KMS-11 (cell line): ENCODE data around the gene ZSCAN21.

Experiments used
- H2AFZ ChIP-seq: fragments of 200-600 bp; sonication (generic); 2 replicates; pipeline ENCODE4 v1.6.1; 2016; ENCODE audit warnings: antibody characterized with exemption, mixed run types, low read depth
- H3K27ac ChIP-seq: fragments of 200-600 bp; sonication (generic); 2 replicates; pipeline ENCODE4 v1.6.1; 2016; ENCODE audit warnings: mild to moderate bottlenecking, mixed run types
- H3K27me3 ChIP-seq: fragments of 200-600 bp; sonication (generic); 2 replicates; pipeline ENCODE4 v1.6.1; 2017; ENCODE audit warnings: mild to moderate bottlenecking, low read depth, mixed run types, moderate library complexity; ENCODE audit not compliant: insufficient read depth
- H3K36me3 ChIP-seq: fragments of 200-600 bp; sonication (generic); 2 replicates; pipeline ENCODE4 v1.6.1; 2017; ENCODE audit warnings: mild to moderate bottlenecking, mixed run types; ENCODE audit not compliant: insufficient read depth
- H3K4me1 ChIP-seq: fragments of 200-600 bp; sonication (generic); 2 replicates; pipeline ENCODE4 v1.6.1; 2016; ENCODE audit warnings: mild to moderate bottlenecking, low read depth, mixed run types; ENCODE audit not compliant: poor library complexity, severe bottlenecking
- H3K4me2 ChIP-seq: fragments of 200-600 bp; sonication (generic); 2 replicates; pipeline ENCODE4 v1.7.0; 2016; ENCODE audit warnings: mild to moderate bottlenecking, mixed run types
- H3K4me3 ChIP-seq: fragments of 200-600 bp; sonication (generic); IDR thresholded peaks from 2 replicates; pipeline ENCODE4 v1.6.1; 2017; ENCODE audit warnings: low read depth, low read length, mixed read lengths; ENCODE audit not compliant: insufficient read depth
- H3K79me2 ChIP-seq: fragments of 200-600 bp; sonication (generic); 2 replicates; pipeline ENCODE4 v1.6.1; 2016; ENCODE audit warnings: low read depth, mixed run types; ENCODE audit not compliant: insufficient read depth
- H3K9ac ChIP-seq: fragments of 200-600 bp; sonication (generic); 2 replicates; pipeline ENCODE4 v1.6.1; 2016; ENCODE audit warnings: mild to moderate bottlenecking, mixed run types
- H4K20me1 ChIP-seq: fragments of 200-600 bp; sonication (generic); 2 replicates; pipeline ENCODE4 v1.6.1; 2016; ENCODE audit warnings: mild to moderate bottlenecking, mixed run types; ENCODE audit not compliant: insufficient read depth
- TF ChIP-seq, protein P1 (sequence below): fragments of 200-600 bp; sonication (generic); conservative IDR thresholded peaks from 2 replicates; pipeline ENCODE4 v1.6.1; 2017; ENCODE audit warnings: low read depth, mild to moderate bottlenecking, antibody characterized with exemption, low read length, moderate library complexity, mixed read lengths

ZSCAN21 gene

DNA sequence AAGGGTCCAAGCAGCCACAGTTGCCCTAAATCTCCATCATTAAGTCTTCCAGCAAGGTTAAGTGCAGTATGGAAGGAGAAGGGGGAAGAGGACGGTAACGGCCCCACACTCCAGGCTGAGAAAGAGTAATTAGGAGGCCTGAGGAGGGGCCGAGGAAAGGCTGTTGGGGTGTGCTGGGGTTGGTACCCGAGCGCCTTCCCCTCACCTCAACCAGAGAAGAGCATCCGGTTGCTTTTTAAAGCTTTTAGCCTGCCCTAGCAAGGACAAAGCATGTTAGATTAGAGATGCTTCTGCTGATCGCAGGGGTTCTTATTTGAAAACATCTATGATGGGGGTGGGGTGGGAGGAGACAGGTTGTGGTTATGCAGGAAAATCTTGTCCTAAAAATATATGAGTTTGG, 9.0 kb upstream of the ZSCAN21 start:
- H3K9ac ChIP-seq: no peak overlapping the region
- TF ChIP-seq, protein P1, sequence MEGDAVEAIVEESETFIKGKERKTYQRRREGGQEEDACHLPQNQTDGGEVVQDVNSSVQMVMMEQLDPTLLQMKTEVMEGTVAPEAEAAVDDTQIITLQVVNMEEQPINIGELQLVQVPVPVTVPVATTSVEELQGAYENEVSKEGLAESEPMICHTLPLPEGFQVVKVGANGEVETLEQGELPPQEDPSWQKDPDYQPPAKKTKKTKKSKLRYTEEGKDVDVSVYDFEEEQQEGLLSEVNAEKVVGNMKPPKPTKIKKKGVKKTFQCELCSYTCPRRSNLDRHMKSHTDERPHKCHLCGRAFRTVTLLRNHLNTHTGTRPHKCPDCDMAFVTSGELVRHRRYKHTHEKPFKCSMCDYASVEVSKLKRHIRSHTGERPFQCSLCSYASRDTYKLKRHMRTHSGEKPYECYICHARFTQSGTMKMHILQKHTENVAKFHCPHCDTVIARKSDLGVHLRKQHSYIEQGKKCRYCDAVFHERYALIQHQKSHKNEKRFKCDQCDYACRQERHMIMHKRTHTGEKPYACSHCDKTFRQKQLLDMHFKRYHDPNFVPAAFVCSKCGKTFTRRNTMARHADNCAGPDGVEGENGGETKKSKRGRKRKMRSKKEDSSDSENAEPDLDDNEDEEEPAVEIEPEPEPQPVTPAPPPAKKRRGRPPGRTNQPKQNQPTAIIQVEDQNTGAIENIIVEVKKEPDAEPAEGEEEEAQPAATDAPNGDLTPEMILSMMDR: no peak
- H3K27ac ChIP-seq: no peak overlapping the region
- no peak overlapping the region for H2AFZ ChIP-seq
- no peak overlapping the region for H3K4me3 ChIP-seq
- H3K4me1 ChIP-seq: no peaks in the 10 kb centered on the region
- no peaks in the 10 kb centered on the region for H3K79me2 ChIP-seq
- no peaks in the 10 kb centered on the region for H4K20me1 ChIP-seq
- no peaks in the 10 kb centered on the region for H3K27me3 ChIP-seq
- H3K36me3 ChIP-seq: no peaks in the 10 kb centered on the region
- H3K4me2 ChIP-seq: no peak overlapping the region

DNA sequence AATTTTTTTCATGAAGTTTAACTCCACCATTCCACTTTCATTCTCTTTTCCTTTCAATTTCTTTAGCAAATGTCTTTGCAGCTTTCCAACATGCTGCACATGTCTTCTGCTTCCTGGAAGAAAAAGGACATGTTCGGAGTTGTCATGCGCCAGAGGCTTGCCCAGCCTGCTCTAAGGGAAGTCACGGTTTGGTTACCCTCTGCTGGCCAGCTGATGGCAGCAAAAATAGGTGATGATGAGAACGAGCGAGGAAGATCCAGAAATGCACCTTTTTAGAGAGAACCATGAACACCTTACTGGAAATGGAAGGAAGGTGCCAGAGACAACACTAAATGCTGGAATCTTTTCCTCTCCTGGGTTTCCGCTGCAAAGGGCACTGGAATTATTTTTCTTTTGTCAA, 4.9 kb upstream of the ZSCAN21 start:
- H4K20me1 ChIP-seq: no peaks in the 10 kb centered on the region
- H2AFZ ChIP-seq: no peak overlapping the region
- H3K27me3 ChIP-seq: no peaks in the 10 kb centered on the region; the same call in 1 of the 2 replicates
- TF ChIP-seq, protein P1: no peak
- H3K9ac ChIP-seq: no peak overlapping the region
- H3K4me3 ChIP-seq: no peak overlapping the region
- H3K27ac ChIP-seq: no peak overlapping the region
- no peak overlapping the region for H3K4me2 ChIP-seq
- no peaks in the 10 kb centered on the region for H3K79me2 ChIP-seq
- peaks cover 5% of the 10 kb centered on the region for H3K4me1 ChIP-seq
- H3K36me3 ChIP-seq: no peaks in the 10 kb centered on the region

- no peaks in the 10 kb centered on the region for H4K20me1 ChIP-seq
- no peaks in the 10 kb centered on the region for H3K79me2 ChIP-seq
- no peak overlapping the region for H3K4me3 ChIP-seq
- H2AFZ ChIP-seq: peak overlapping the region; percentile 98; the same call in 1 of the 2 replicates
- no peaks in the 10 kb centered on the region; the same call in 1 of the 2 replicates for H3K27me3 ChIP-seq
- TF ChIP-seq, protein P1: no peak
- no peak overlapping the region for H3K27ac ChIP-seq
- no peaks in the 10 kb centered on the region for H3K36me3 ChIP-seq
- peaks cover 12% of the 10 kb centered on the region for H3K4me1 ChIP-seq
- no peak overlapping the region for H3K9ac ChIP-seq
- no peak overlapping the region; the same call in 1 of the 2 replicates for H3K4me2 ChIP-seq
Observed at GRCh38 chr7:100048680-100049079, 894 bp upstream of the ZSCAN21 start.

GRCh38 chr7:100051611-100052010, 2.0 kb downstream of the ZSCAN21 start:
- H2AFZ ChIP-seq: no peak overlapping the region
- H3K36me3 ChIP-seq: no peaks in the 10 kb centered on the region
- no peaks in the 10 kb centered on the region; the same call in 1 of the 2 replicates for H3K27me3 ChIP-seq
- no peaks in the 10 kb centered on the region for H4K20me1 ChIP-seq
- H3K9ac ChIP-seq: no peak overlapping the region
- H3K4me1 ChIP-seq: peaks cover 12% of the 10 kb centered on the region
- no peak overlapping the region for H3K27ac ChIP-seq
- no peak overlapping the region for H3K4me3 ChIP-seq
- TF ChIP-seq, protein P1: no peak
- H3K79me2 ChIP-seq: no peaks in the 10 kb centered on the region
- H3K4me2 ChIP-seq: no peak overlapping the region
